Activated T-cell treated with anti-CD3 and anti-CD28 coated beads for 1 hour (primary cell): ENCODE data around the gene CYTH3.
"Not testable (repeated sequence)": the region's sequence is repeated elsewhere in the genome, so short reads cannot be mapped to it uniquely, and the experiment has no call there.

Experiments
- DNase-seq: peaks from one replicate; pipeline ENCODE4 v3.0.0-alpha.2; 2020; ENCODE audit warnings: low read depth

Gene CYTH3

DNA sequence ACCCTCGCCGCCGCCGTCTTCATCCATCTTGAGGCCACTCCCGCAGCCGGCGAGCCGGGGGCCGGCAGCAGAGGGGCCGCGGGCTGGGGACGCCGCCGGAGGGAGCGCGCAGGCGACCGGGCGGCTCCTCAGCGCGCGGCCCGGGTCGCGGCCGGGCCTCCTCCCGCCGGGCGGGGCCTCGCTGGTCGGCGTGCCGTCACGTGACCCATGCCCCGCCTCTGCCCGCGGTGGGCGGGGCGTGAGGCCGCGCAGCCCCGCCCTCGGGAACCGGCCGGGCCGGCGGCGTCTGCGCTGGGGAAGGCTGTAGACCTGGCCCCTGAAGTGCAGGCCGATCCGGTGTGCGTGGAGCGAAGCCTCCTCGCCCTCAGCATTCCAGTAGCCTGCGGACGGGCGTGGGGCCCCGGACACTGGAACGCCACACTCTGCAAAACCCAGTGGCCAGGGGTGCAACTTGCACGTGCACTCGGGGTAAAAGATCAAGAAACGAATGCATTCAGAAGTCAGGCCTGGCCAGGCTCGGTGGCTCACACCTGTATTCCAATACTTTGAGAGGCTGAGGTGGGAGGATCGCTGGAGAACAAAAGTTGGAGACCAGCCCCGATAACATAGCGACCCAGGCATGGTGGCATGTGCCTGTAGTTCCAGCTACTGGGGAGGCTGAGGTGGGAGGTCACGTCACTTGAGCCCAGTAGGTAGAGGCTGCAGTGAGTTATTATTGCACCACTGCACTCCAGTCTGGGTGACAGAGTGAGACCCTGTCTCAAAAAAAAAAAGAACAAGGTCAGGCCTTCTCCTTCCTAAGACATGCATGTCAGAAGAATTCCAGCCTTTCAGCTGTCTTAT is at the start of gene CYTH3:
Gene CYTH3 (minus strand): TSS at position 144 of the 843 bp plus-strand sequence. CDS start 117 bp downstream, at position 27.
- peak; percentile 66 for DNase-seq

DNA sequence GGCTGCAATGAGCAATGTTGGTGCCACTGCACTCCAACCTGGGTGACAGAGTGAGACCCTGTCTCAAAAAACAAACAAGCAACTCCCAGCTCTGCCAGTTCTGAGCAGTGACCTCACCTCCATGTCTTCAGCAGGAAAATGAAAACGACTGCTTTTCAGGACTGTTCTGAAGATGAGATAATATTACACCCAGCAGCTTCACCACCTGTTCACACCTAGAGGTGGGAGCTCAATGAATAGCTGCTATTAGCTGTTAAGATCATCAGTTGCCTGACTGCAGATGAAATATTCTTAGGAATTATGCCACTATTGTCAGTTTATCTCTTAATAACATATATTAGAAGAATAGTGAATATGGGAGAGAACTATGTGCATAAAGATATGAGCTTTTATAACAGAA is 48.4 kb upstream of the CYTH3 start:
- no peak for DNase-seq

GRCh38 chr7:6317797-6318438 is 45.5 kb upstream of the CYTH3 start:
- no peak for DNase-seq

- DNase-seq = no peak
Measured at GRCh38 chr7:6316226-6316625, 43.8 kb upstream of the CYTH3 start.

DNA sequence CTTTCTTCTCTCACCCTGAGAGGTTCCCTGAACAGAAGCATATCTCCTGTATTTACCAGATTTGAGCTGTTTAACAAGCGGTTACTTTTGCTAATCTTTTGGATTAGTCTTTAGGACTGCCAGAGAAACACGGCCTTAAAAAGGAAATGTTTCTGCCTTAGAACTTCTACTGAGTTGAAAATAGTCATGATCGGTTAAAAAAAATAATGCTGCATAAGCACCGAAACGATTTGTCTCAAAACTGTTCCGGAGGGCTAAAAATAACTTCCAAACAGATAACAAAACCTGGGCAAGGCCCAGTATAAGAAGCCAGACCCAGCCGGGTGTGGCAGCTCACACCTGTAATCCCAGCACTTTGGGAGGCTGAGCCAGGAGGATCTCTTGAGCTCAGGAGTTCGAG is 43.3 kb upstream of the CYTH3 start:
- no peak for DNase-seq

DNA sequence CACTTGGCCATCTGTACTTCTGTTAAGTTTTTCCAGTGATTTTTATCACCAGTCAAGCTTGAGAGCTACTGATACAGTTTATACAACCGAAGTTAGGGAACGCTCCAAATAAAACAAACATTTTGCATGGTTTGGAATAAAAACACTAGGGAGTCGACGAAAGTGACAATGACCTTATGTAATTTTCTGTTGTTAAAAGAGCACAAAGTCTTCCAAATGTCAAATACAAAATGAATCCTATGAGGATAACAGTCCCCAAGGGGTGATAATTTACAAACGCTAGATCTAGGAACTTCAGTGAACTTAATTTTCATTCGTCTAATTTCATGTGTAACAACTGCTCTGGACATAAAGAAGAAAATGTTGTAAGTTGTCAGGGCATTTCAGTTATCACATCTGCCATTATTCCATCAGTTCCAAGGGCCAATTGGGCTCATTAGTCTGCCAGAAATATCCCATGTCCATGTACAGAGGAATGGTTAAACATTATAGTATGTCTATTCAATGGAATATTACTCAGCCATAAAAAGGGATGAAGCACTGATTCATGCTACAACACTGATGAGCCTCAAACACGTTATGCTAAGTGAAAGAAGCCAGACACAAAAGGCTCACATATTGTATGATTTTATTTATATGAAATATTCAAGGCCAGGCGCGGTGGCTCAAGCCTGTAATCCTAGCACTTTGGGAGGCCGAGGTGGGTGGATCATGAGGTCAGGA is 38.0 kb upstream of the CYTH3 start:
- DNase-seq = no peak

- no peak for DNase-seq
Measured at GRCh38 chr7:6307762-6308161, 35.3 kb upstream of the CYTH3 start.

DNA sequence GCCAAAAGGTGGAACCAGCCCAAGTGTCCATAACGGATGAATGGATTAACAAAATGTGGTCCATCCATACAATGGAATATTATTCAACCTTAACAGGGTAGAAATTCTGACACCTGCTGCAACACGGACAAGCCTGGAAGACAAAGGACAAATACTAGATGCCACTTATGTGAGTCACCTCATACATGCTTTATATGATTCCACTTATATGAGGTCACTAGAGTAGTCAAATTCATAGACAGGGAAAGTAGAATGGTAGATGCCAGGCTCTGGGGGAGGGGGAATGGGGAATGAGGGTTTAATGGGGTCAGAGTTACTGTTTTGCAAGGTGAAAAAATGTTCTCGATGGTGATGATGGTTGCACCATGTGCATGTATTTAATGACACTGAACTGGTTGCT is 34.0 kb upstream of the CYTH3 start:
- DNase-seq = no peak

- no peak for DNase-seq
Measured at GRCh38 chr7:6305330-6305729, 32.9 kb upstream of the CYTH3 start.

DNA sequence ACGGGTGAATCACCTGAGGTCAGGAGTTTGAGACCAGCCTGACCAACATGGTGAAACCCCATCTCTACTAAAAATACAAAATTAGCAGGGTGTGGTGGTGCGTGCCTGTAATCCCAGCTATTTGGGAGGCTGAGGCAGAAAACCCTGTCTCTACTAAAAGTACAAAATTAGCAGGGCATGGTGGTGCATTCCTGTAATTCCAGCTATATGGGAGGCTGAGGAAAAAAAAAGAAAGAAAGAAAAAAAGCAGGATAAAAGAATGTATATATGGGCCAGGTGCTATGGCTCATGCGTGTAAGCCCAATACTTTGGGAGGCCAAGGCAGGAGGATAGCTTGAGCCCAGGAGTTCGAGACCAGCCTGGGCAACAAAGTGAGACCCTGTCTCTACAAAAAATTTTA is 29.0 kb upstream of the CYTH3 start:
- not testable (repeated sequence) for DNase-seq

DNA sequence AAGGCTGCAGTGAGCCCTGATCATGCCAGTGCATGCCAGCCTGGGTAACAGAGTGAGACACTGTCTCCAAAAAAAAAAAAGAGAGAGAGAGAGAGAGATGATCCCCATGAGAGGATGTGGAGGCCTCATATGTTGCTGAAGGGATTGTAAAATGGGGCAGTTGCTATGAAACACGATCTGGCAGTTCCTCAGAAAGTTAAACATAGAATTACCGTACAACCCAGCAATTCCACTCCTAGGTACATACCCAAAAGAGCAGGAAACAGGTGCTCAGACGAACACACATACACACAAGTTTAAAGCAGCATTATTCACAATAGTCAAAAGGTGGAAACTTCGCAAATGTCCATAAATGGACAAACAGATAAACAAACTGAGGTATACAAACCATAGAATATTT is 27.4 kb upstream of the CYTH3 start:
- DNase-seq = no peak

DNA sequence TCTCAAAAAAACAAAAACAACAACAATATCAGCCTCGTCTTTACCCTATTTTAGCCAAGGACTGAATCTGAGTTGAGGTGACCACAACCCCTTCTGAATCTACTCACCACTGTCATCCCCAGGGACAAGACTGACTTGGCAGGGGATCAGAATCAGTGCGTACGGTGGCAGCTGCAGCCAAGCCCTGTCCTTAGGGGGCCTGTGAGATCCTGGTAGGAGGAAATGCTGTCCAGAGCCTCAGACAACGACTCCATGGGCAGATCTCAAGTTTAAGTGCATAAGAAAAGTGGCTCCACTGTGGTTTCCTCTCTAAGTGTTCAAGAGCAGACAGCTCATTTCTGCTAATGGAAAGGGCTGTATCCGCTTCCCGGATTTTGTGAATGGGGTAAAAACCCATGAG is 22.4 kb upstream of the CYTH3 start:
- no peak for DNase-seq

DNA sequence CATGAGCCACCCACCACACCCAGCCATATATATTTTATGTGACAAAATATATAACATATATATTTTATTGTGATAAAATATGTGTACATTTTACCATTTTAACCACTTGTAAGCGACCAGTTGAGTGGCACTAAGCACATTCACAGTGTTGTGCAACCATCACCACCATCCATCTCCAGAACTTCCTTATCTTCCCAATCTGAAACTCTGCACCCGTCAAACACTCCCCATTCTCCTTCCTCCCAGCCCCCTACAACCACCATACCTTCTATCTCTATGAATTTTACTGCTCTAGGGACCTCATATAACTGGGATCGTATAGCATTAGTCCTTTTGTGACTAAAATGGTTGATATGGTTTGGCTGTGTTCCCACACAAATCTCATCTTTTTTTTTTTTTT is 20.8 kb upstream of the CYTH3 start:
- DNase-seq = no peak

DNA sequence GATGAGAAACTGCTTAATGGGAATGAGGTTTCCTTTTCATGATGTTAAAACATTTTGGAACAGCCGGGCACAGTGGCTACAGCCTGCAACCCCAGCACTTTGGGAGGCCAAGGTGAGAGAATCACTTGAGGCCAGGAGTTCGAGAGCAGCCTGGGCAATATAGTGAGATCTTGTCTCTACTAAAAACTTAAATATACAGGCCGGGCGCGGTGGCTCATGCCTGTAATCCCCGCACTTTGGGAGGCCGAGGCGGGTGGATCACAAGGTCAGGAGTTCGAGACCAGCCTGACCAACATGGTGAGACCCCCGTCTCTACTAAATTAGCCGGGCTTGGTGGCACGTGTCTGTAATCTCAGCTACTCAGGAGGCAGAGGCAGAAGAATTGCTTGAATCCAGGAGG is 19.5 kb upstream of the CYTH3 start:
- not testable (repeated sequence) for DNase-seq

DNA sequence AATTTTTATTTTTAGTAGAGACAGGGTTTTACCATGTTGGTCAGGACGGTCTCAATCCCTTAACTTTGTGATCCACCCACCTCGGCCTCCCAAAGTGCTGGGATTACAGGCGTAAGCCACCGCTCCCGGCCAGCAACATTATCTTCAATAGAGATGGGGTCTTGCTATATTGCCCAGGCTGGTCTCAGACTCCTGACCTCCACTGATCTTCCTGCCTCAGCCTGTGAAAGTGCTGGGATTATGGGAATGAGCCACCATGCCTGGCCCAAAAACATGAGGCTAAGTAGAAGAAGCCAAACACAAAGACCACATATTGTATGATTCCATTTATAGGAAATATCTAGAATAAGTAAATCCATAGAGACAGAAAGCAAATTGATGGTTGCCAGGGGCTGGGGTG is 19.1 kb upstream of the CYTH3 start:
- DNase-seq = no peak

GRCh38 chr7:6290319-6290741 is 17.9 kb upstream of the CYTH3 start:
- no peak for DNase-seq

DNA sequence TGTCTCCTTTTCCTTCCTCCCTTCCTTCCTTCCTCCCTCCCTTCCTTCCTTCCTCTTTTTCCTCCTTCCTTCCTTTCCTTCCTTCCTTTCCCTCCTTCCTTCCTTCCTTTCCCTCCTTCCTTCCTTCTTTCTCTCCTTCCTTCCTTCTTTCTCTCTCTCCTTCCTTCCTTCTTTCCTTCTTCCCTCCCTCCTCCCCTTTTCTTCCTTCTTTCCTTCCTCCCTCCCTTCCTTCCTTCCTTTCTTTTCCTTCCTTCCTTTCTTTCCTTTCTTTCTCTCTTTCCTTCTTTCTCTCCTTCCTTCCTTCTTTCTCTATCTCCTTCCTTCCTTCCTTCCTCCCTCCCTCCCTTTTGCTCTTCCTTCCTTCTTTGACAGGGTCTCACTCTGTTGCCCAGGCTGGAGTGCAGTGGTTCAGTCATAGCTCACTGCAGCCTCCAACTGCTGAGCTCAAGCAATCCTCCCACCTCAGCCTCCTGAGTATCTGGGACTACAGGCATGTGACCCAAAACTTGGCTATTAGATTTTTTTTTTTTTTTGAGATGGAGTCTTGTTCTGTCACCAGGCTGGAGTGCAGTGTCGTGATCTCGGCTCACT is 15.9 kb upstream of the CYTH3 start:
- DNase-seq = no peak

DNA sequence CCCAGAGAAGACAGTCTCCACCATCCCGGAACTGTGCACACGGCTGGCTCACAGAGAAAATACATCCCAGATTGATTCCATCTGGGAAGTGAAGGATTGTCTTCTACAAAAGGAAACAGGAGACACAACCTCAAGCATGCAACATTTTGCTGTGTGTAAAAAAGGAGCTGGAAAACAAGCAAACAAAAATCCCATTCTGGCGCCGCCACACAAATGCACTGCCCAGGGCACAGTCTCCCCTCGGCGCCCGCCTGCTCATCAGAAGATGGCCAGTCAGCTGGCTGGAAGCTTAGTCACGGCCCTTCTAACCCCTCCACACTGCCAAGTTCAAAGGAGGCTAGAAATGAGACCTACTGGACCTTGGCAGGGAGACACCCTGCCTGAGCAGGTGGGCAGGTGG is 14.1 kb upstream of the CYTH3 start:
- DNase-seq = no peak

DNA sequence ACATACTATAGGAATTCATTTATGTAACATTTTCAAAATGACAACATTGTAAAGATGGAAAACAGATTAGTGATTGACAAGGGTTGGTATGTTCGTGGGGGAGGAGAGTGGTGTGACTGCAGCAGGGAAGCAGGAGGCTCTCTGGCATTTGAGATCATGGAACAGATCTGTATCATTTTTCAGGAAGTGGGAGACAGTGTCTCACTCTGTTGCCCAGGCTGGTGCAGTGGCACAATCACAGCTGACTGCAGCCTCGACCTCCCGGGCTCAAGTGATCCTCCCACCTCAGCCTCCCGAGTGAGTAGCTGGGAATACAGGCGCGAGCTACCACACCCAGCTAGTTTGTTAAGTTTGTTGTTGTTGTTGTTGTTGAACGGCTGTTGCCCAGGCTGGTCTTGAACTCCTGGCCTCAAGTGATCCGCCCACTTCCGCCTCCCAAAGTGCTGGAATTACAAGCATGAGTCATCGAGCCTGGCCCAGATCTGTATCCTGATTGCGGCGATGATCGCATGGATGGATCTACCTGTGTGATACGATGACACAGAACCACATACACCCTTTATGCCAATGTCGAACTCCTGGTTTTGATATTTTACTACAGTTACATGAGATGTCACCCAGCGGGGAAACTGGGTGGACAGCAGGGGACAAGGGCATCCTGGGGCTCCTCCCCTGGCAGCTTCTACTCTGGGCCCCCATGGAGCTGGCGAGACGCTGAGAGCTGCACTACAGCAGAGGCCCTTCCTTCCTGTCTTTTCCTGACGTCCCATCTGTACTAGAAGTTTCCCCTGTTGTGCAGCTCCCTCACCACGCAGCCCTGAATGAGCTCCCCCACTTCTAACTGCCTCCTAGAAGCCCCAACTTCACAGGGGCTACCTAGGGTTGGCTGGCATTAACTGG is 12.3 kb upstream of the CYTH3 start:
- DNase-seq = no peak

- DNase-seq = no peak
Measured at GRCh38 chr7:6284055-6284400, 11.6 kb upstream of the CYTH3 start.

DNA sequence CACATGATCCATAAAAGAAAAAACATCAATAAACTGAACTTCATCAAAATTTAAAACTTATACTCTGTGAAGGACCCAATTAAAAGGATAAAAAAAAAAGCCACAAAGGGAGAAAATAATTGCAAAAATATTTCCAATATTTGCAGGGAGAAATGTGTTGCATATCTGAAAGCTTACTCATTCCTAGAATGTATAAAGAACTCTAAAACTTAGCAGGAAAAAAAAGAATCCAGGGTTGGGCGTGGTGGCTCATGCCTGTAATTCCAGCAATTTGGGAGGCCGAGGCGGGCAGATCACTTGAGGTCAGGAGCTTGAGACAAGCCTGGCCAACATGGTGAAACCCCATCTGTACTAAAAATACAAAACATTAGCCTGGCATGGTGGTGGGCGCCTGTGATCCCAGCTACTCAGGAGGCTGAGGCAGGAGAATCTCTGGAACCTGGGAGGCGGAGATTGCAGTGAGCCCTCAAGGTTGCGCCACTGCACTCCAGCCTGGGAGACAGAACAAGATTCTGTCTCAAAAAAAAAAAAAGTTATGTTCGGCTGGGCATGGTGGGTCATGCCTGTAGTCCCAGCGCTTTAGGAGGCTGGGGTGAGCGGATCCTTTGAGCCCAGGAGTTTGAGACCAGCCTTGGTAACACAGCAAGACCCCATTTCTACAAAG is 11.1 kb upstream of the CYTH3 start:
- DNase-seq = not testable (repeated sequence)
